Islet precursor cell (in vitro differentiated cells): ENCODE data around the gene TPCN2.
A peak's percentile ranks its signal among the peaks of the same experiment; 100 is the strongest.

Source experiments
- DNase-seq: peaks from one replicate; pipeline ENCODE4 v3.0.0-alpha.2; 2018

TPCN2 gene

GRCh38 chr11:69048694-69049489, at the start of gene TPCN2:
TPCN2 (plus strand) TSS chr11:69048932; CDS start chr11:69048998, 66 bp downstream.
- DNase-seq, result peak; percentile 98

- DNase-seq, result peak; percentile 24
Observed at GRCh38 chr11:68999093-68999747, 49.5 kb upstream of the TPCN2 start.

GRCh38 chr11:68999748-69000355, 48.9 kb upstream of the TPCN2 start:
- DNase-seq, result peak; percentile 28

GRCh38 chr11:69000391-69000790, 48.3 kb upstream of the TPCN2 start:
- DNase-seq, result no peak

- DNase-seq, result peak; percentile 51
Observed at GRCh38 chr11:69000831-69001242, 47.9 kb upstream of the TPCN2 start.

GRCh38 chr11:69001243-69002081, 47.3 kb upstream of the TPCN2 start:
- DNase-seq, result peak; percentile 44

GRCh38 chr11:69002110-69002569, 46.6 kb upstream of the TPCN2 start:
- no peak for DNase-seq

GRCh38 chr11:69002570-69003231, 46.0 kb upstream of the TPCN2 start:
- peak; percentile 49 for DNase-seq

GRCh38 chr11:69003301-69003865, 45.3 kb upstream of the TPCN2 start:
- peak; percentile 46 for DNase-seq

- DNase-seq, result peak; percentile 43
Observed at GRCh38 chr11:69003866-69004367, 44.8 kb upstream of the TPCN2 start.

GRCh38 chr11:69004411-69005182, 44.1 kb upstream of the TPCN2 start:
- DNase-seq, result peak; percentile 54

- DNase-seq, result peak; percentile 35
Observed at GRCh38 chr11:69005183-69005630, 43.5 kb upstream of the TPCN2 start.

GRCh38 chr11:69005631-69006368, 42.9 kb upstream of the TPCN2 start:
- peak; percentile 47 for DNase-seq

- DNase-seq, result peak; percentile 11
Observed at GRCh38 chr11:69006816-69007215, 41.9 kb upstream of the TPCN2 start.

GRCh38 chr11:69007975-69008381, 40.8 kb upstream of the TPCN2 start:
- DNase-seq, result peak; percentile 57

- DNase-seq, result peak; percentile 99
Observed at GRCh38 chr11:69008737-69009440, 39.8 kb upstream of the TPCN2 start.

GRCh38 chr11:69009441-69010211, 39.1 kb upstream of the TPCN2 start:
- DNase-seq, result peak; percentile 56

GRCh38 chr11:69010361-69010891, 38.3 kb upstream of the TPCN2 start:
- peak; percentile 69 for DNase-seq
